GM19455 (cell line): ENCODE results near the gene PCBP3.
"Not testable (repeated sequence)": the region's sequence is repeated elsewhere in the genome, so short reads cannot be mapped to it uniquely, and the experiment has no call there.

Experiments
- ATAC-seq: cut with Tn5 transposase; IDR thresholded peaks from one replicate; pipeline ENCODE4 v1.9.1; 2021; ENCODE audit not compliant: unreplicated experiment

Gene PCBP3

GRCh38 chr21:45643021-45643980 is at the start of gene PCBP3:
Gene PCBP3, plus strand, starts transcription at chr21:45643725. Its CDS starts 206,361 bp downstream, at chr21:45850086.
- peak; percentile 65 for ATAC-seq

GRCh38 chr21:45594721-45595489 is 48.6 kb upstream of the PCBP3 start:
- no peak for ATAC-seq

- no peak for ATAC-seq
Measured at GRCh38 chr21:45595574-45596295, 47.8 kb upstream of the PCBP3 start.

- ATAC-seq, result no peak
Measured at GRCh38 chr21:45596704-45597318, 46.7 kb upstream of the PCBP3 start.

- no peak for ATAC-seq
Measured at GRCh38 chr21:45598109-45598508, 45.4 kb upstream of the PCBP3 start.

- no peak for ATAC-seq
Measured at GRCh38 chr21:45598666-45599065, 44.9 kb upstream of the PCBP3 start.

- no peak for ATAC-seq
Measured at GRCh38 chr21:45599146-45599581, 44.4 kb upstream of the PCBP3 start.

GRCh38 chr21:45600248-45600647 is 43.3 kb upstream of the PCBP3 start:
- no peak for ATAC-seq

- ATAC-seq, result no peak
Measured at GRCh38 chr21:45601551-45601950, 42.0 kb upstream of the PCBP3 start.

- no peak for ATAC-seq
Measured at GRCh38 chr21:45602106-45602505, 41.4 kb upstream of the PCBP3 start.

- no peak for ATAC-seq
Measured at GRCh38 chr21:45603481-45603880, 40.0 kb upstream of the PCBP3 start.

- ATAC-seq, result not testable (repeated sequence)
Measured at GRCh38 chr21:45604681-45605080, 38.8 kb upstream of the PCBP3 start.

GRCh38 chr21:45607021-45607908 is 36.3 kb upstream of the PCBP3 start:
- ATAC-seq, result no peak

GRCh38 chr21:45607909-45608295 is 35.6 kb upstream of the PCBP3 start:
- no peak for ATAC-seq

GRCh38 chr21:45608747-45609470 is 34.6 kb upstream of the PCBP3 start:
- ATAC-seq, result not testable (repeated sequence)

- ATAC-seq, result not testable (repeated sequence)
Measured at GRCh38 chr21:45609616-45610015, 33.9 kb upstream of the PCBP3 start.

GRCh38 chr21:45611296-45611695 is 32.2 kb upstream of the PCBP3 start:
- no peak for ATAC-seq

- no peak for ATAC-seq
Measured at GRCh38 chr21:45611939-45612664, 31.4 kb upstream of the PCBP3 start.
